Measurements from ENCODE around the gene MGRN1.

GRCh38 chr16:4626396-4626795, 1.8 kb downstream of the MGRN1 start:
- no peak for TF ChIP-seq CTCF (IDR thresholded peaks at IDR 0.05)
- no peak for TF ChIP-seq POLR2A (IDR thresholded peaks at IDR 0.05)
